Gastrocnemius medialis (tissue), 4 donors: ENCODE measurements around the gene KRT80. TPM values are rescaled to one million over a fixed set of nuclear protein-coding genes. Genes with fewer than 3 reads are reported as not detected.

Experiments
- ATAC-seq, 2 donors: fragments of 150-250 bp; one replicate each; pipeline ENCODE4 v1.9.1; 2016
- DNase-seq, 2 donors: peaks; one replicate each; pipeline ENCODE4 v3.0.0-alpha.2; 2019
- H3K27ac ChIP-seq, 4 donors: fragments of 200-600 bp; sonication (generic); 1 replicate in 1 of 4; 2 replicates in 3 of 4; pipeline ENCODE4 v1.5.1; 2016 to 2018; ENCODE audit warnings: mild to moderate bottlenecking in 2 of 4, moderate library complexity in 1 of 4
- H3K27me3 ChIP-seq, 3 donors: fragments of 200-600 bp; sonication (generic) in 2 of 3; 1 replicate in 1 of 3; 2 replicates in 2 of 3; pipeline versions ENCODE4 v1.5.1 to v1.6.0; 2016 to 2019; ENCODE audit warnings: mild to moderate bottlenecking in 1 of 3, moderate library complexity in 1 of 3
- H3K36me3 ChIP-seq, 2 donors: fragments of 200-600 bp; sonication (generic) in 1 of 2; one replicate each; pipeline ENCODE4 v1.5.1; 2017 to 2018
- H3K4me1 ChIP-seq, 2 donors: fragments of 200-600 bp; sonication (generic) in 1 of 2; one replicate each; pipeline ENCODE4 v1.5.1; 2016 to 2017; ENCODE audit warnings: mild to moderate bottlenecking in 2 of 2
- H3K4me3 ChIP-seq, 4 donors: fragments of 200-600 bp; sonication (generic) in 3 of 4; 1 replicate in 1 of 4; 2 replicates in 3 of 4; pipeline ENCODE4 v1.5.1; 2016 to 2019; ENCODE audit warnings: mild to moderate bottlenecking in 2 of 4
- H3K9me3 ChIP-seq, 3 donors: fragments of 200-600 bp; sonication (generic) in 2 of 3; 1 replicate in 1 of 3; 2 replicates in 2 of 3; pipeline ENCODE4 v1.5.1; 2016 to 2019
- CTCF ChIP-seq, 5 experiments: fragments of 450-650 bp in 3 of 5; fragments of 200-600 bp in 2 of 5; sonication (generic) in 2 of 5; IDR thresholded peaks in 4 of 5; conservative IDR thresholded peaks in 1 of 5; 1 replicate in 4 of 5; 2 replicates in 1 of 5; pipeline ENCODE4 v1.5.1; 2016 to 2019; ENCODE audit warnings: antibody characterized with exemption in 5 of 5, mild to moderate bottlenecking in 3 of 5, moderate library complexity in 3 of 5
- POLR2A ChIP-seq, 2 donors: fragments of 450-650 bp; IDR thresholded peaks; one replicate each; pipeline ENCODE4 v1.6.1; 2017; ENCODE audit warnings: antibody characterized with exemption in 2 of 2, mild to moderate bottlenecking in 2 of 2, moderate library complexity in 2 of 2
- in situ Hi-C, 4 donors: fragments of 200-750 bp; cut with MboI; loops; one replicate each; pipeline versions ENCODE4 v1.15.0 to v1.8.0; 2017; ENCODE audit warnings: low sequenced_read_pairs in 4 of 4
- intact Hi-C: fragments of 100-400 bp; cut with DNase I; formaldehyde crosslinking; loops from one replicate; pipeline ENCODE4 v1.15.1; 2023; ENCODE audit warnings: low total_unique reads
- total RNA-seq, 4 donors: library from RNA; depleted of rRNA; stranded (reverse); fragments of >200 nt; gene quantifications; one replicate each; pipeline versions ENCODE4 v1.1.0 to v1.2.3, GENCODE V29; 2016

Gene KRT80
- total RNA-seq, 4 donors from 2014 or later, result 0.13 to 0.26 TPM; not detected in 2

GRCh38 chr12:52183971-52184370 lies 7.8 kb downstream of the KRT80 start:
- intact Hi-C loops (no loop called here), in situ Hi-C loops (no loop called here)
- Histone ChIP-seq H3K9me3 (no peaks in the 10 kb centered on the region), H3K36me3 (no peaks in the 10 kb centered on the region), H3K27me3 (no peaks in the 10 kb centered on the region), H3K27ac (no peak overlapping the region), H3K4me1 (peaks cover 3 to 4% of the 10 kb centered on the region in 2 donors), H3K4me3 (no peak overlapping the region)
- TF ChIP-seq POLR2A (IDR thresholded peaks at IDR 0.05) (no peak), CTCF (IDR thresholded peaks at IDR 0.05 in 4 of 5, conservative IDR thresholded peaks at IDR 0.05 in 1 of 5) (no peak)
- DNase-seq (no peak), ATAC-seq (no peak)

DNA sequence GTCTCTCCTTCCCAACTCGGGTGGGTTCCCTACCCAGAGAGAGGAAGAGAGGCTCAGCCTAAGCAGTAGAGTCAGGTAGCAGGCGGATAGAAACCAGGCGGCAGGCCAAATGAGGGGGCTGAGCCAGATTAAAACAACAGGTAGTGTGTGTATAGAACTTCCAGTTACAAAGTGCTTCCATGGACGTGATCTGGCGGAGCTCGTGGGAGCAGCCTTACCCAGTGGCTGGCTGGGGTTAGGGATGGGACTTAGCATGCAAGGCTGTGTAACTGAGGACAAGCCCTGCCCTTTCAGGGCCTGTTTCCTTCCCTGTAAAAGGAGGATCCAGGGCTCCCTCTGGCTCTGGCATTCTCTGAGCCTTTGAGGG lies 8.3 kb downstream of the KRT80 start:
- Histone ChIP-seq H3K4me1 (peaks cover 3 to 4% of the 10 kb centered on the region in 2 donors), H3K36me3 (no peaks in the 10 kb centered on the region), H3K27me3 (no peaks in the 10 kb centered on the region), H3K9me3 (no peaks in the 10 kb centered on the region), H3K4me3 (no peak overlapping the region), H3K27ac (no peak overlapping the region)
- ATAC-seq, result no peak
- intact Hi-C loops (no loop called here), in situ Hi-C loops (no loop called here)
- no peak for DNase-seq
- TF ChIP-seq POLR2A (IDR thresholded peaks at IDR 0.05) (no peak), CTCF (IDR thresholded peaks at IDR 0.05 in 4 of 5, conservative IDR thresholded peaks at IDR 0.05 in 1 of 5) (no peak)

DNA sequence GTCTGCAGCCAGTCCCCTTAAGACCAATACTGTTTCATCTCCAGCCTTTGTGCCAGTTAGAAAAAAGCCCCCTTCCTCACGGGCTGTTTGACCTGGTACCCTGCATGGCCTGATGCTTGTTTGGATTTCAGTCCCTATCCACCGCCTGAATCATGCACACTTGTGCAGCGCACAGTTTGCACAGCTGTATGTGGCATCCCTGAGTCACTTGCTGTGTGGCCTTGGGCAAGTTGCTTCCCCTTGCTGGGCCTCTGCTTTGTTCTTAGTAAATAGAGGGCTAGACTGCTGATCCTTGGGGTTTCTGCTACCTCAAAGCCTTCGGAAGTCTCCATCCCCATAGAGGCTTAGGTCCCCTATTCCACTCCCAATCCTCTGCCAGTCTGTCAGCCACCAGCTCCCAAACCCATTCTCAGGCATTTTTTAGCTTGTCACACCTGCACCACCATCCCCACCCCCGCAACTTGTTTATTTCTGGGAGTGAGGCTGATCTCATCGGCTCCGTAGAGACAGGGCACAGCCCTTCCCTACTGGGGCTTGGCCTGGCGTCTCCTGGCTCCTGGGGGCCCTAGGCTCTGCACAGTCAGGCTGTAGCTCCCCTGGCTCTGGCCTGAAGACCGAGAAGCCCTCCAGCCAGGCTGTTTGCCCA lies 8.8 kb downstream of the KRT80 start:
- intact Hi-C loops, result no loop called here
- Histone ChIP-seq H3K4me1 (peaks cover 3 to 4% of the 10 kb centered on the region in 2 donors), H3K27me3 (no peaks in the 10 kb centered on the region), H3K4me3 (no peak overlapping the region), H3K27ac (no peak overlapping the region), H3K9me3 (no peaks in the 10 kb centered on the region), H3K36me3 (no peaks in the 10 kb centered on the region)
- in situ Hi-C loops, result no loop called here
- DNase-seq (no peak), ATAC-seq (no peak)
- TF ChIP-seq POLR2A (IDR thresholded peaks at IDR 0.05) (no peak), CTCF (IDR thresholded peaks at IDR 0.05 in 4 of 5, conservative IDR thresholded peaks at IDR 0.05 in 1 of 5) (no peak)

GRCh38 chr12:52182384-52182783 lies 9.4 kb downstream of the KRT80 start:
- no peaks in the 10 kb centered on the region for H3K36me3 ChIP-seq
- ATAC-seq (no peak), DNase-seq (no peak)
- H3K27me3 ChIP-seq, result no peaks in the 10 kb centered on the region
- H3K4me1 ChIP-seq, result peaks cover 3 to 4% of the 10 kb centered on the region in 2 donors
- no peaks in the 10 kb centered on the region for H3K9me3 ChIP-seq
- intact Hi-C loops (no loop called here), in situ Hi-C loops (no loop called here)
- no peak overlapping the region for H3K4me3 ChIP-seq
- no peak for TF ChIP-seq CTCF (IDR thresholded peaks at IDR 0.05 in 4 of 5, conservative IDR thresholded peaks at IDR 0.05 in 1 of 5)
- no peak for TF ChIP-seq POLR2A (IDR thresholded peaks at IDR 0.05)
- H3K27ac ChIP-seq, result no peak overlapping the region

GRCh38 chr12:52181746-52182145 lies 10.1 kb downstream of the KRT80 start:
- ATAC-seq, result peak in 1 of 2 donors; percentile 48
- intact Hi-C loops, result no loop called here
- H3K27ac ChIP-seq, result no peak overlapping the region

More at GRCh38 chr12:52181746-52182145, 10.1 kb downstream of the KRT80 start:
- H3K4me1 ChIP-seq, result peaks cover 3 to 4% of the 10 kb centered on the region in 2 donors
- H3K4me3 ChIP-seq, result no peak overlapping the region
- H3K27me3 ChIP-seq, result no peaks in the 10 kb centered on the region
- no peaks in the 10 kb centered on the region for H3K36me3 ChIP-seq
- no peaks in the 10 kb centered on the region for H3K9me3 ChIP-seq
- DNase-seq, result no peak
- in situ Hi-C loops, result no loop called here
- TF ChIP-seq CTCF (IDR thresholded peaks at IDR 0.05 in 4 of 5, conservative IDR thresholded peaks at IDR 0.05 in 1 of 5) (no peak), POLR2A (IDR thresholded peaks at IDR 0.05) (no peak)
